Neural progenitor cell (in vitro differentiated cells): Measurements from ENCODE around the gene KIF19. TPM values are rescaled to one million over a fixed set of nuclear protein-coding genes. Genes with fewer than 3 reads are reported as not detected.

Experiments used
- DNase-seq: peaks from one replicate; pipeline ENCODE4 v3.0.0-alpha.2; 2016; ENCODE audit warnings: low spot score
- H2AFZ ChIP-seq: fragments of 200-600 bp; sonication (generic); replicated peaks from 2 replicates; pipeline ENCODE4 v1.6.1; 2016; ENCODE audit warnings: antibody characterized with exemption
- H3F3A ChIP-seq: fragments of 200-600 bp; sonication (generic); 2 replicates; pipeline ENCODE4 v1.6.1; 2016; ENCODE audit warnings: antibody characterized with exemption, low read depth
- H3K27ac ChIP-seq: fragments of 200-600 bp; sonication (generic); 2 replicates; pipeline ENCODE4 v1.5.1; 2016; ENCODE audit warnings: mild to moderate bottlenecking
- H3K27me3 ChIP-seq: fragments of 200-600 bp; sonication (generic); 2 replicates; pipeline ENCODE4 v1.6.1; 2016; ENCODE audit warnings: mild to moderate bottlenecking, moderate library complexity
- H3K36me3 ChIP-seq: fragments of 200-600 bp; sonication (generic); 2 replicates; pipeline ENCODE4 v1.5.1; 2016
- H3K4me1 ChIP-seq: fragments of 200-600 bp; sonication (generic); 2 replicates; pipeline ENCODE4 v1.6.1; 2016; ENCODE audit warnings: mixed run types
- H3K4me2 ChIP-seq: fragments of 200-600 bp; sonication (generic); 2 replicates; pipeline ENCODE4 v1.6.1; 2016
- H3K4me3 ChIP-seq: fragments of 200-600 bp; sonication (generic); 2 replicates; pipeline ENCODE4 v1.5.1; 2016
- H3K79me2 ChIP-seq: fragments of 200-600 bp; sonication (generic); 2 replicates; pipeline ENCODE4 v1.6.1; 2016; ENCODE audit warnings: low read depth
- H3K9ac ChIP-seq: fragments of 200-600 bp; sonication (generic); 2 replicates; pipeline ENCODE4 v1.6.1; 2016
- H3K9me3 ChIP-seq: fragments of 200-600 bp; sonication (generic); 2 replicates; pipeline ENCODE4 v1.5.1; 2016; ENCODE audit warnings: low read depth
- H4K20me1 ChIP-seq: fragments of 200-600 bp; sonication (generic); 2 replicates; pipeline ENCODE4 v1.6.1; 2016; ENCODE audit warnings: low read depth
- H3K27ac Mint-ChIP-seq: 3 replicates; pipeline ENCODE4 v1.8.0; 2021; ENCODE audit warnings: mixed read lengths
- H3K27me3 Mint-ChIP-seq: 2 replicates; pipeline ENCODE4 v1.8.0; 2022; ENCODE audit warnings: low read depth, mild to moderate bottlenecking, inconsistent platforms, moderate library complexity, mixed read lengths; ENCODE audit not compliant: insufficient read depth
- H3K36me3 Mint-ChIP-seq: 3 replicates; pipeline ENCODE4 v1.8.0; 2021; ENCODE audit warnings: mixed read lengths
- H3K4me1 Mint-ChIP-seq: 3 replicates; pipeline ENCODE4 v1.8.0; 2021; ENCODE audit warnings: mixed read lengths
- H3K4me3 Mint-ChIP-seq: 3 replicates; pipeline ENCODE4 v1.8.0; 2021; ENCODE audit warnings: mild to moderate bottlenecking, moderate library complexity, mixed read lengths
- H3K9me3 Mint-ChIP-seq: 3 replicates; pipeline ENCODE4 v1.8.0; 2020; ENCODE audit warnings: mixed read lengths
- CTCF ChIP-seq: fragments of 200-600 bp; sonication (generic); IDR thresholded peaks from 2 replicates; pipeline ENCODE4 v1.5.1; 2017; ENCODE audit warnings: antibody characterized with exemption, mild to moderate bottlenecking
- EZH2 ChIP-seq: fragments of 200-600 bp; sonication (generic); IDR thresholded peaks from 2 replicates; pipeline ENCODE4 v1.6.1; 2017; ENCODE audit warnings: antibody characterized with exemption, mild to moderate bottlenecking, moderate library complexity
- EZH2phosphoT487 ChIP-seq: fragments of 200-600 bp; sonication (generic); IDR thresholded peaks from 2 replicates; pipeline ENCODE4 v1.6.1; 2017; ENCODE audit warnings: antibody characterized with exemption
- total RNA-seq: library from RNA; depleted of rRNA; stranded (reverse); fragments of >200 nt; gene quantifications from 2 replicates; pipeline ENCODE4 v1.2.3, GENCODE V29; 2015; ENCODE audit warnings: low replicate concordance

KIF19 gene
- total RNA-seq, 1 donor from 2014 or later = 0.15 TPM

GRCh38 chr17:74318391-74318790 is 7.6 kb upstream of the KIF19 start:
- Histone ChIP-seq H3K27ac (no peak overlapping the region), H3K9ac (no peak overlapping the region), H3K9me3 (no peaks in the 10 kb centered on the region), H4K20me1 (no peaks in the 10 kb centered on the region), H3K79me2 (no peaks in the 10 kb centered on the region), H3K4me2 (no peak overlapping the region), H2AFZ (no peak overlapping the region), H3K36me3 (no peaks in the 10 kb centered on the region), H3K27me3 (peaks cover 3% of the 10 kb centered on the region), H3K4me3 (no peak overlapping the region), H3K4me1 (no peaks in the 10 kb centered on the region), H3F3A (no peaks in the 10 kb centered on the region)
- Mint-ChIP-seq H3K36me3 (no peaks in the 10 kb centered on the region), H3K27ac (no peak overlapping the region), H3K4me1 (peaks cover 4% of the 10 kb centered on the region), H3K27me3 (peaks cover 9% of the 10 kb centered on the region), H3K4me3 (no peak overlapping the region), H3K9me3 (no peaks in the 10 kb centered on the region)
- no peak for DNase-seq
- TF ChIP-seq EZH2 (no peak), CTCF (no peak), EZH2phosphoT487 (no peak)

GRCh38 chr17:74324521-74324920 is 1.5 kb upstream of the KIF19 start:
- Mint-ChIP-seq H3K4me1 (peaks cover 24% of the 10 kb centered on the region), H3K9me3 (no peaks in the 10 kb centered on the region), H3K27me3 (peaks cover 26% of the 10 kb centered on the region), H3K27ac (no peak overlapping the region), H3K36me3 (no peaks in the 10 kb centered on the region), H3K4me3 (no peak overlapping the region)
- no peak for TF ChIP-seq CTCF
- TF ChIP-seq EZH2 = no peak
- Histone ChIP-seq H3F3A (peaks cover 10% of the 10 kb centered on the region), H3K79me2 (no peaks in the 10 kb centered on the region), H3K27ac (no peak overlapping the region), H3K4me2 (no peak overlapping the region), H3K9ac (no peak overlapping the region), H4K20me1 (no peaks in the 10 kb centered on the region), H3K36me3 (no peaks in the 10 kb centered on the region), H2AFZ (no peak overlapping the region), H3K4me3 (no peak overlapping the region), H3K9me3 (no peaks in the 10 kb centered on the region), H3K4me1 (peaks cover 10% of the 10 kb centered on the region), H3K27me3 (peaks cover 45% of the 10 kb centered on the region)
- DNase-seq = no peak

- H3K36me3 Mint-ChIP-seq = no peaks in the 10 kb centered on the region
Measured at GRCh38 chr17:74325376-74325742, 667 bp upstream of the KIF19 start.

More at GRCh38 chr17:74325376-74325742, 667 bp upstream of the KIF19 start:
- H3K36me3 ChIP-seq = no peaks in the 10 kb centered on the region
- no peaks in the 10 kb centered on the region for H3K79me2 ChIP-seq
- peak overlapping the region; percentile 60 for H3K4me3 ChIP-seq
- peak overlapping the region; percentile 99 for H3K4me2 ChIP-seq
- Mint-ChIP-seq H3K27ac (no peak overlapping the region), H3K4me3 (peak overlapping the region; percentile 76), H3K9me3 (no peaks in the 10 kb centered on the region), H3K4me1 (peaks cover 24% of the 10 kb centered on the region), H3K27me3 (peaks cover 26% of the 10 kb centered on the region)
- TF ChIP-seq EZH2phosphoT487 (peak; percentile 9), CTCF (no peak), EZH2 (no peak)
- H2AFZ ChIP-seq = no peak overlapping the region
- no peaks in the 10 kb centered on the region for H4K20me1 ChIP-seq
- DNase-seq = no peak
- no peak overlapping the region for H3K9ac ChIP-seq
- H3K4me1 ChIP-seq = peaks cover 10% of the 10 kb centered on the region
- no peaks in the 10 kb centered on the region for H3K9me3 ChIP-seq
- peaks cover 45% of the 10 kb centered on the region for H3K27me3 ChIP-seq
- H3K27ac ChIP-seq = no peak overlapping the region
- peaks cover 10% of the 10 kb centered on the region for H3F3A ChIP-seq
